GM18517 (cell line): ENCODE measurements around the gene LPAR3.

Source experiments
- ATAC-seq: cut with Tn5 transposase; IDR thresholded peaks from one replicate; pipeline ENCODE4 v1.9.1; 2021; ENCODE audit warnings: mild to moderate bottlenecking, moderate library complexity; ENCODE audit not compliant: unreplicated experiment

Gene LPAR3

DNA sequence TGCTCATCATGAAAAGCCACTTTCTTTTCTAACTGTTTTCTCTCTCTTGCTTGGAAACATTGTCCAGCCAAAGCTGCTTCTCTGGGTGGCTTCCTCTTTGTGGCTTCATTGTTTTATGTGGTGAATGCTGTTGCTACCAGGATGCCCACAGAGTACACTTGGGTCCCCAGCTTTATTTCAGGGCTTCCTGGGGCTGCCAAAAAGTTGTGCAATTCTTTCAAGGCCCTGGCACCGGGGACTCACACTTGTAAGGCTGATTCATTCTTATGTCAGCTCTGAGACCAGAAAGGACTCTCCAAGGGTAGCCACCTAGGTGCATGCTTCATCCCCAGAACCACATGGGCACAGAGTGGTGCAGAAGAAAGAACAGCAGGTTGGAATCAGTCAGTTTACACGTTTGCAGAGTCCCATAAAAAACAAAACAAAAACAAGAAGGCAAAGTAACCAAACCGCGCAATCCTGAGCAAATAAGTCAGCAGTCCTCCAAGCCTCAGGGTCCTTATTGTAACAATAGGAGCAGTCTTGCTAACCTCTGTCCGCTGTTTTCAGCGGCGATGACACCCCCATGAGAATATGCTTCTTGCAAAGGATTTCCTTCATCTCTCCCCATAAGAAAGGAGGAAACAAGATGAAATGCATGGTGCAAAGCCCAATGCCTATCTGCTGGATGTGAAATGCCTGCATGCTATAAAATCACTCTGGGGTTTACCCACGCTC is 112.8 kb downstream of the LPAR3 start:
- ATAC-seq: no peak

DNA sequence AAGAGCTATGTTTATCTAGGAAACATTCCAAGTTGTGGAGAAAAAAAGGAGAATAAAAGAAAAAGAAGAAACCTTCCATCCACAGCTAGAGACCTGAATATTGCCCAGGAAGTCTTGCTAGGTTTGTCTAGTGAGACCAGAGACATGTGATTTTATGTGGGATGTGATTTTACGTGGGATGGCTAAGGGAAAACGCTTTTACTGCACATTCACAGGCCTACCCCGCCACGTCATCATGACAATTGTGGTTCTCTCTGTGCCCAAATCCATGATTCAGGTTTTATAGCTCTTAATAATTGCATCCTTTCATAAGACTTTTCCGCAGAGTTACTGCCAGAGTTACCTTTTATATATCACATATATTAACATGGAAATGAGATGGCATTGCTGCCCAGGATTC is 116.4 kb downstream of the LPAR3 start:
- no peak for ATAC-seq

DNA sequence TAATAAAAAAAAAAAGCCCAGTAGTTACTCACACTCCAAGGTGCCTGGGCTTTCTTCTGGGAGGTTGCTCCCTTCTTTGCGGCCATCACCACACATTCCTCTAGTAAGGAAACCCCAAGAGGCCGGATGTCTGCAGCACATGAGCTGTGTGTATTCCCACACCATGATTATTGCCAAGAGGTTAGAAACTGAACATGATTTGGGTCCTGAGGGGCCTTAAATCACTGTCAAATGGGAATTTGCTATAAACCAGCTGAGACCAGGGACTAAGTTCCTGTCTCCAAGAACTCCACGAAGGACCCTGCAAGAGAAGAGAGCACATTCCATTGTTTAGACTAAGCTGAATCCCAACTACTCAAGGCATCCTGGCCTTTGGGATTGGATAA is 117.5 kb downstream of the LPAR3 start:
- ATAC-seq: no peak

DNA sequence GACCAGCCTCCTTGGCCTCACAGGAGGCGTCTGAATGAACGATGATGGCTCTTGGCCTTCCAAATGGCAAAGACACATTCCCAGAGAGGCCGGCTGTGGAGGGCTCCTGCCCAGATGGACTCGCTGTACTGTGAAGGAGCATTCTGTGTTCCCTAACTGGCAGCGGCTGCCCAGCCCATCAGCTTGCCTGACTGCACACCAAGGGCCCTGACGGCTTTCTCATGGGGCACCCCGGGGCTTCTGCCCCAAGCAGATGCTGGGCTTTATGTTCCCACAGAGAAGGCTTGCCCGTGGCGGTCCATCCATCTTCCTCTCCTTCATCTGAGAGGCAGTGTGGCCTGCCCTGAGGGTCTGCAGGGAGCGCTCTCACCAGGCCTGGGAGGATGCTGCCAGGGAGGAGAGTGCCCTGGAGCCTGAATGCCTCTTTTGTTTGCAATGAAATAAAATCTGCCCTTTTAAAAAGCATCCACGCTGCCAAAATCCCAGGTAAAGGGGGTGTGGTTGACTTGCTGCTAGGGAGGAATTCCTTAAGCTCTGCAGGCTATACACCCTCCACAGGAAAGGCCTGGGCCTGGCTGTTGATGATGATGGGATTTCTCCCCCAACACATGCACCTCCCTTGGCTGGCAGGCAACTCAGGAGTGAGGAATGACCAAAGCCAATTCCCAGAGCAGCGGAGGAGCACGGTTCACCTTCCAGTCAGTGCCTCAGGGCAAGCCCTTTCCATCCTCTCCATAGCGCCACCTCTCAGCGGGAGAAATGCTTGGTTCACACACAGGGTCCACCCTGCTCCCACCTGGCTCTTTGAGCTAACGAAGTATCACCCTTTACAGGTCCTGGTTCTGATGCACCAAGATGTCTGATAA is 118.1 kb downstream of the LPAR3 start:
- ATAC-seq: no peak

DNA sequence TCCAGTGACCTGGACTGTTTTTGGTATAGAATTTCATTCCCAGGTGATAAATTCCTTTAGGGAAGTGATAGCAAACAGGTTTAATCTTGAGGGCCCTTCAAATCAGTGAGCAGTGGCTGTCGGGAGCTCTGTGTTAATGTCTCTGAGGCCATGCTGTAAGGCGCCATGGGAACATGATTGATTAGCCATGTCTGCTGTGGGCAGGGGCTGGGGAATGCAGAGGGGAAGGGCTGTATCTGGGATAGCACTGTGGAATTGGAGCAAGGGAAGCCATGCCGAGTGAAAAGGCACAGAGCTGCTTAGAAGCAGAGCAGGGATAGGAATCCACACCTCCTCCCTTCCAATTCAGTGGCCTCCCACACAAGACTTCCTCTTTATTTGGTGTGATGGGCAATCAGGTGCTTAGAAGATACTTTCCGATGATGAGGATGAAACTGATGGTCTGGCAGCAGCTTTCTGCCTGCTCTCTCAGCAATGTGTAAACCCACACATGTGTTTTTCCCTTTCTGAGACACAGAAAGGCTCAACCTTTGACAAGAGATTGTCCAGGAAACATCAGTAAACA is 119.0 kb downstream of the LPAR3 start:
- no peak for ATAC-seq

DNA sequence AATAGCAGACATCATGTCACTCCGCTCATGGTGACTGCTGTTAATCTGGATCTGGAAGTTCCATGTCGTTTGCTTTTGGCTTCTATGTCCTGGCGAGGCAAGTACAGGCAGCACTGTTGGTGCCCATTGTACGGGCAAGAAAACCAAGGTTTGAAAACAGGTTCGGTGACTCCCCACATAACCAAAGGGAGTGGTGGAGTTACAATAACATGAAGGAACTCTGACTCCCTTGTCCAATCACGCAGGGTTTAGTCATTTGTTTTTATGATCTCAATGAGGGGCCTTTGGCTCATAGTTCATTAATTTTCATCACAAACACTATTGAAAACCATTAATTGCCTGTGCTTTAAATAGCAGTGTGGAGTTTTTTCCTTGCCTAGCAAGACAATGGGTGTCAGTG is 119.8 kb downstream of the LPAR3 start:
- no peak for ATAC-seq

DNA sequence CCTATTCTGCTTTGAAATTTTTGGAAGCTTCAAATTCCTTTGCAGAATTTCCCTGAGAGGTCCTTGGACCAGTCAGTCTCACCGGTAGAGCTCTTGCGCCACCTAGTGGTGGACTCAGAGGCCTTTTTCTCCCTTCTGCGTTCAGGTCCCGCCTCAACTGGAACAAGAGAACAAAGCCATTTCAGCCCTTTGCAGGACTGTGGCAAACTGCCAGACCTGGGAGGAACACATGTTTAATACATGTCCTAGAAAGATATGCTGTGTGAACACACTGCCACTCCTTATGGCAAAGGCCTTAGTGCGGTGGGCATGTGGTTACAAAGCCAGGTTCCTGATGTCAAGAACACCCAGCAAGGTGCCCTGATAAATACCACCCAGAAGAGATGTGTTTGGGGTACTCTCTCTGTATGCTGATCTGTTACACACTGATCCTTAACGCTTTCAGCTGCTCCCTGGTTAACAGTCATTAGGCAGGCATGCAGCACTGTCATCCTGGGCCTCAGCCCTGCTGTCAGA is 120.5 kb downstream of the LPAR3 start:
- peak; percentile 77 for ATAC-seq

DNA sequence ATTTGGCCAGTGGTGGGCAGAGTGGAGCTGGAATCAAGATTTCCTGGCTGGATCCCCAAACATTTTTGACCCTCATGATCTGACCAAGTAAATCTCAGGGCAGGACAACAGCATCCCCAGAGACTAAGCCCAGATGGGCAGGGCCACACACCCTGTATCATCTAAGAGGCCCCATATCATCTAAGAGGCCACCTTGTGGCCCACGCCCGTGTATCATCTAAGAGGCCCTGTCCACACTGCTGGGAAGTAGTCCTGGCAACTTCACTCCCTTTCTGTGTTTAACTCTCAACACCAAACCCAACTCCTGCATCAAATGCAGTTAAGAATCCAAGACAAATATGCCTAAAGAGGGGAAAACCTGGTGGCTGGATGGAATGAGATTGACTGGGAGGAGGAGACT is 121.1 kb downstream of the LPAR3 start:
- ATAC-seq: no peak

DNA sequence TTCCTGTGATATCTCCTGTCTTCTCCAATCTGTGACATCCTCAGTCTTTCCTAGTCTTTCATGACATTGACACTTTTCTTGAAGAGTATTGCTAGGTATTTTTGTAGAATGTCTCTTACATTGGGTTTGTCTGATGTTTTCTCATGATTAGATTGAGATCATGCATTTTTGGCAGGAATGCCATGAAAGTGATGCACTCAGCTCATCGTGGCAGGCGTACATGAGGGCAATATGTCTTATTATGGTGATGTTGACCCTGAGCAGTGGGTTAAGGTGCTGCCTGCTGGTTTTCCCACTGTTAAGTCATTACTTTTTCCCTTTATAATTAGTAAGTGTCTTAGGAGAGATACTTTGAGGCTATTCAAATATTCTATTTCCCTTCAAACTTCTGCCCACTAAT is 122.5 kb downstream of the LPAR3 start:
- no peak for ATAC-seq

DNA sequence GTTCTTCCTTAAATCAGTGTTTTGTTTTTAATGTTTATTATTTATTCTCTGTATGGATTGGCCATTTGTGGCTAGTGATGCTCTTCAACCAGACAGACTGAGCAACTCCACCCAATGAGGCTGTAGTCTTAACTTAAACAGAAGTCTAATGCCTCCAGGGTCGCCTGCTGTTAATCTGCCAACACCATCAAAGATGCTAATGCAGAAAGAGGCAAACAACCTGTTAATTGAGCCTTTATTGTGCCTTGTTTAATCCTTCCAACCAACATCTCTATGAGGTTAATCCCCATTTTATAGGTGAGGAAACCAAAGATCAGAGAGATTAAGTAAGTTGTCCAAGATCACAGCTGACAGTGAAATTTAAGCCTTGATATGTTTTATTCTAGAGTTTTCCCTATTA is 123.4 kb downstream of the LPAR3 start:
- ATAC-seq: no peak

DNA sequence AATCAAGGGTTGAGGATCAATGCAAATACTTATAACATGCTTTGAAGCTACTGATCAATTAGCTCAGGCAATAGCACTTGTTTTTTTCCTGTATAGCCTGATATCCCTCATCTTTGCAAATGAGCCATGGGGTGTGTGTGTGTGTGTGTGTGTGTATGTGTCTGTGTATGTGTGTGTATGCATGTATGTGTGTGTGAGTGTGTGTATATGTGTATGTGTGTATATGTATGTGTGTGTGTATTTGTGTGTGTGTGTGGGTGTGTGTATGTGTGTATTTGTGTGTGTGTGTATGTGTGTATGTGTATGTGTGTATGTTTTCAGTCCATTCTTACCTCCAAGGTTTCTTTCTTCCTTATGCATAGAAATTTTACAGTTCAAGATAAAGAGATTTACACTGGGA is 124.4 kb downstream of the LPAR3 start:
- no peak for ATAC-seq

DNA sequence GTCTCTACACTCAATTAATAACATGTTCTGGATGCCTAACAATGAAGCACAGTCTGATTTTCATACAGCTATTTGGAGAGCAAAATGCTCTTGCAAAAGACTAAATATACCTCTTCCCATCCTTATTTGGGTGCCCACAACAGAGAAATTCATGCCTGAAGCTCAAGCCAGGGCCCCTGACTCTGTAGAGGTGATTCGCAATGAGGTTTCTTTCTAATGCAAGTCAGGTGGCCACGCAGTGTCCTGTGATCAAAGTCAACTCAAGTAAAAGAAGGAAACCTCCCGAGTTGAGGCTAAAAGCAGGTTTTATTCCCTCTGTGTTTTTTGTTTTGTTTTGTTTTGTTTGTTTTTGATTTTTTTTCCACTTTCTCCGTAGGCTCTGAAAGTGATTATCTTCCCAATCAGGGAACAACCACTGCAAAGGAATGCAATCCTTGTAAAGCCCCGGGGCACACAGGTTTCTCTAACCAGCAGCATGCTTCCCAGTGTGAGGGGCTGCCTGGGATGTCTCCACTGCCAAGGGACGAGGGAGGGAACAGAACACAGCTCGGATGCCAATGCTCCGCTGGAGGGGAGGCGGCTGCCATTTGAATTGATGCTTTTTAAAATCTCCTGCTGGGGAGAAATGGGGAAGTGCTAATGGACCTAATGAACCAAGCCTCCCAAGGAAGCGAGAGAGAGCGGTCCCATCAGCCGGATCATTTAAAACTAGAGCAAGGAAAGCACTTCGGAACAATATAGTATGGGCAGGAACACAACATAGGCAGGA is 128.9 kb downstream of the LPAR3 start:
- no peak for ATAC-seq

DNA sequence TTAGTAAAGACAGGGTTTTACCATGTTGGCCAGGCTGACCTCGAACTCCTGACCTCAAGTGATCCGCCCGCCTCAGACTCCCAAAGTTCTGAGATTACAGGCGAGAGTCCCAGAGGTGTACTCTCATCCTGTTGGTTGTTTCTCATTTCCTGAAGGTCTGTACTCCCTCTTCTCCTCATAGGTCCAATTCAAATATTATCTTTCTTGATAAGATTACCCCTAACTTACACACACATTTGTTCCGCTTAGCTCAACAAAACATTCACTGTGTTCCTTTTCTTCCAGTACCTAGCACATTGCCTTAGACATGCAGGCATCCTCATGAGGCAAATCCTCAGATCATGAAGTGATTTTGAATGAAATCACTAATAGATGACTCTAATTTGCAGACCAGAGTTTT is 130.3 kb downstream of the LPAR3 start:
- no peak for ATAC-seq
